Tongue (tissue), 2 donors: ENCODE measurements around the gene IQGAP2. TPM values are rescaled to one million over a fixed set of nuclear protein-coding genes. Genes with fewer than 3 reads are reported as not detected.
A peak's percentile ranks its signal among the peaks of the same experiment; 100 is the strongest.

Source experiments
- DNase-seq: peaks from one replicate; pipeline ENCODE4 v3.0.0-alpha.2; 2015
- total RNA-seq: library from RNA; depleted of rRNA; stranded (reverse); fragments of >200 nt; gene quantifications from one replicate; pipeline ENCODE4 v1.2.3, GENCODE V29; 2014

Gene IQGAP2
- total RNA-seq, 1 donor from 2014 or later = 32.8 TPM

DNA sequence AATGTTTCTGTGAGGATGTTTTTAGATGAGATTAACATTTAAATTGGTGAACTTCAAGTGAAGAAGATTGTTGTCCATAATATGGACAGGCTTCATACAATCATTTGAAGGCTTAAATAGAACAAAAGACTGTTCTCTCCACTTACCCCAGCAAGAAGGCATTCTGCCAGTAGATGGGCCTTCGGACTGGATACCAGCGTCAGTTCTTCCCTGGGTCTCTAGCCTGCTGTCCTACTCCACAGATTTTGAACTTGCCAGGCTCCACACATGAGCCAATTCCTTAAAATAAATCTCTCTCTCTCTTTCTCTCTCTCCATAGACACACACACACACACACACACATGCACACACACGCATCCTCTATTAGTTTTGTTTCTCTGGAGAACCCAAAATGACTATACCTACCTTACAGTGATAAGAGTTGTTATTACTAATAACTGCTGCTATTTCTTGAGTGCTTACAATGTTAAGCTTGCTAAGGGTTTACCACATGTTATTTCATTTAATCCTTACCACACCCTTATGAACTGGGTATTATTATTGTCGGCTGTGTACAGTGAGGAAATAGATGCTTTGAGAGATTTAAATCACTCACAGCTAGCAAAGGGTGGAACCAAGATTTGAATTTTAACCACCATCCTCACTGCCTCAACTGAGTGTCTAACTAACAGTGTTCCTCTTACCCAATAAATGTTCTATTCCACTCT is 19.8 kb upstream of the IQGAP2 start:
- DNase-seq = no peak

DNA sequence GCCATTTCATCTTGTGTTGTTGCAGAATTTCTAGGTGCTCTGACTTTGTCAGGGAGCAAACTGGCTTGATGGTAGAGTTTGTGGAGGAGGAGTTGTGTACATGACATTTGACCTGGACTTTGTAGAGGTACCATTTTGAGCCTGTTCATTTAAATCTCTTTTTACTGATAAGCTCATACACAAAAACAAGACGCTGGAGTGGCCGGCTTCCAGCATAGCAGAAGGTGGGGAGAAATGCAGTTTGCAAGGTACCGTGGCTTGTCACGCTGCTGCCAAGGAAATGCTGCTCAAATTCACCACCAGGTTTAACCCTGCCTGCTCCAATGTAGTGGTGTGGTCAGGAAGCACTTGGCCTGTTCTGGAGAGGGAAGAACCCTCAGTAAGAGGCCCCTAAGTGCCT is 18.9 kb upstream of the IQGAP2 start:
- DNase-seq = no peak

DNA sequence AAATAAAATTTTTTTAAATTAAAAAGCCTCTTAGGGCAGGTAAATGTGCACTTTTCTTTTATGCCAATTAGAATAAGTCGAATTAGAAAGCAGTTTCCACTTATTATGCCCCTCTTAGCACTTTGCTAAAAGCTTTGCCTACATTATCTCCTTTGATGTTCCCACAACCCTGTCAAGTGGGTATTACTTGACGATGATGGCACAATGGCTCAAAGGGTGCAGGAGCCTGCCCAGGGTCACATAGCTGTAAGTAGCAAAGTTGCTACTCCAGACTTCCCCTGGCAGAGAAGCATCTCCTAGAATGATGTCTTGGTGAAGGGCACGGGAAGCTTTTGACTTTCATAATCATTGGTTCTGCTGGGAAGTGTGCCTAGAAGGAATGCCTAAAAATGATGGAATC is 18.4 kb upstream of the IQGAP2 start:
- no peak for DNase-seq

DNA sequence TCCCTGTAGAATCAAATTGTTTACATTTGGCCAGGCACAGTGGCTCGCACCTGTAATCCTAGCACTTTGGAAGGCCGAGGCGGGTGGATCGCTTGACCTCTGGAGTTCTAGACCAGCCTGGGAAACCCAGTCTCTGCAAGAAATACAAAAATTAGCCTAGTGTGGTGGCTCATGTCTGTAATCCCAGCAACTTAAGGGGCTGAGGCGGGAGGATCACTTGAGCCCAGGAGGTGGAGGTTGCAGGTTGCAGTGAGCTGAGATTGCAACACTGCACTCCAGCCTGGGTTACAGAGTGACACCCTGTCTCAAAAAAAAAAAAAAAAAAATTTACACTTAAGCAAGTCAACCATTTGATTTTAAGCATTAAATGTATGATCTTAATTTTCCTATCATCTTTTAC is 17.5 kb upstream of the IQGAP2 start:
- no peak for DNase-seq

DNA sequence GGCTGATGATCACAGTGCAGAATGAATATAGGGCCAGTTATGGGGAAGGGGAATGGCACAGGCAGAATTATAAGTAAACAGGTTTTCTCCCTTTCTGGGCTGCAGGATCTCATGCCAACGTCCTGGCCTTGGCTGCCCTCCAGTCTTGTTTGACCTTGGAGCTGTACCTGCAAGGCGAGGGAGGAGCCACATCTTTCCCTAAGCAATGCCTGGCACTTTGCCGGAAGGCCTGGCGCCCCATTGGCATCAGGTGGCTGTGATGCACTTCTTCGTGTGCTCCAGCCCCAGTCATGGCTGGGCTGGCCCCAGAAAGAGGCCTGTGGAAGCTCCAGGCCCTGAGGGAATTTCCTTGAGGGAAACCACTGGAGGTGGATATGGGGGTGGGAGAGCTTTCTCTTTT is 16.7 kb upstream of the IQGAP2 start:
- DNase-seq = no peak

DNA sequence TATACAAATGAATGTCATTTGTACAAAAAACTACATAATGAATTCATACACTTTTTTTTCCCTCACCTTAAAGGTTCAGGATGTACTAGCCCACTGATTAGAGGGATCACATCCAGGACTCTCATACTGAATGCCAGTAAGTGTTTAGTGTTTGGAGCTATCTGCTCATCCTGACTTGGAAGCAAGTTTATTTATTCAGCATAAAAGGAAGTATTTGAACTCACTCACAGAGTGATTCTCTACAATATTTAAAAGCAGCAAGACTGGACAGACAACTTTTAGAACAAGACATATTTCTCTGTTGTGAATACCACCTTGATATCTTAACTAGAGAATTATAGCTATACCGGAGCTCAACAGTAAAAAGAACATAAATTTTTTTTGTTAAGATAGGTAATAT is 14.8 kb upstream of the IQGAP2 start:
- DNase-seq = no peak

DNA sequence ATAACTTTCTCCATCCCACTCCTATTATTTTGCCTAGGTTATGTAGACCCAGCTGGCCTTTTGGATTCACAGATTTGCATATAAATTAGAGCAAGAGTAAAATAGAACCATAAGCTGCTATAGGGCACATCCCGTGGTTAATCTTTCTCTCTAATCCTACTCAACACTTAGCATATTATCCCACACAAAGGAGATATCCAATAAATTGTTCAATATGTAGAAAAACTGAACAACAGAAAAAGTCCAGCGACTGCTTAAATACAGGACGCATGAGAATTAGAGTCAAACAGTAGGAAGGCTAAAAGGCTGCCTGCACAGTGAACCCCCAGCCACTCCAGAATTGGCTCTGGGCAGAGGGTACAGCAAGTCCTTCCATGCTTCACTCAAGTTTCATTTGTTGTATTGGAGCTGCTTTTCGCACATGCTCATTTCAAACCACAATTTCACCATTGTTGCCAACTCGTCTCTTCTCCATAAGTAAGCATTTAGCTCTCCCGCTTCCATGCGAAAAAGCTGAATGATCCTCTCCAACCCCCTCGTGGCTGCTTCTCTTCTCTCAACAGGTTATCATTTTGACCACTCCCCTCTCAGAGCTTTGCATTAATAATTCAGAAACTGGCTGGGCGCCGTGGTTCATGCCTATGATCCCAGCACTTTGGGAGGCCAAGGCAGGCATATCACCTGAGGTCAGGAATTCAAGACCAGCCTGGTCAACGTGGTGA is 14.1 kb upstream of the IQGAP2 start:
- DNase-seq = no peak

DNA sequence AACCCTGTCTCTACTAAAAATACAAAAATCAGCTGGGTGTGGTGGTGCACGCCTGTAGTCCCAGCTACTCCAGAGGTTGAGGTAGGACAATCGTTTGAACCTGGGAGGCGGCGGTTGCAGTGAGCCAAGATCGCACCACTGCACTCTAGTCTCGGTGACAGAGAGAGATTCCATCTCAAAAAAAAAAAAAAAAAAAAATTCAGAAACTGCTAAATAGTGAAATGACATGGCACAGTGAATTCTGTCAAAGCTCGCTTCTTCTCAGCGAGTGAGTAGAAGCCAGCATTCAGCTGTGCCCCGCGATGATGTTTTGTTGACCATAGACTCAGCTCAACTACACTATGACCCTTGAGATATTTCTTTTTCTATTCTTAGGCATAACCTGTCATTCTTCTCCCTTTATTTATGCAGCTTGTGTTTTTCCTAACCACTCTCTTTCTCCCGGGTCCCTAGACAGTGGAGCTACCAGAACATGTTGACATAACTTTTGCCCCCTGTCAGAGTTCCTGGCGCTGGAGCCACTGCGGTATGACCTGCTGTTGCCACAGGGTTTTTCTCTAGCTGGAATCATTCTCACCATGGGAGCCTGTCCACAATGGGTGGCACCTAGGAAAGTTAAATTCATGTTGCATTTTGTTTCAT is 13.5 kb upstream of the IQGAP2 start:
- no peak for DNase-seq

DNA sequence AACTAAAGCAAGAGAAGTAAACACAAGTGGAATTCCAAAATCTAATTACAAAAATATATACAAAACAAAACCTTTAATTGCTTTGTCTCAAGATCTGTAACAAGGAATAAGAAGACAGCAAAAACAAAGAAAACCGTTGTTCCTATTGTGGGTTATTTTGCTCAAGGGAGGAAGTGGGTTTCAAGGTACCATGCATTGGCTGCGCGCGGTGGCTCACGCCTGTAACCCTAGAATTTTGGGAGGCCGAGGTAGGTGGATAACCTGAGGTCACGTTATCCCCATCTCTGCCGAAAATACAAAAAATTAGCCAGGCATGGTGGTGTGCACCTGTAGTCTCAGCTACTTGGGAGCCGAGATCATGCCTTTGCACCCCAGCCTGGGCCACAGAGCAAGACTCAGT is 12.1 kb upstream of the IQGAP2 start:
- DNase-seq = no peak

DNA sequence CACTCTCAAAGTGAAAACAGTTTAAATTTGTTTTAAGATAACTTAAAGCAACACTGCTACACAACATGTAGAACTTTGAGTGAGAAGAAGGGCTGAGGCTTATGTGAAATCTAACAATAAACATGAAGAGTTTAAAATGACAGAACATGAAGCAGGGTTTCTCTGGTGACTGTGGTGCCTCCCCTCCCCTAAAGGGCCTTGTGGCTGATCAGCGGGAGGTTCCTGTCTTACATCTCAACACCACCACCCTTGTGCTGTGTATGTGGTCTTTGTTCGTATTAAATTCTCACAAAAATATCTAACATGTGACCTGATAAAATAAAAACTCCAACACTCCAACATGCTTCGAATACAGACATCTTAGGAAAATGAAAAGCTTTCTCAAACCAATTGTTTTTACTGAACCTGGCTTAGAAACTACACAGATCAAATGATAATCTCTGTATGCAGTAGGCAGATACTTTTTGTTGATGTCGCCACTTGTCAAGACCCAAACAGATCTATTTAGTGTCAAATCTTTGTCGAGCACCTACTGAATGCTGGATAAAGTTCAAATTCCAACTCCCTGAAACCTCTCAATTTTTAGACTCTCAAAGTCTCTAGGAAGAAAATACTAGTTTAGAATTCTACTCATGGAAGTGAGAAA is 9.9 kb upstream of the IQGAP2 start:
- no peak for DNase-seq

DNA sequence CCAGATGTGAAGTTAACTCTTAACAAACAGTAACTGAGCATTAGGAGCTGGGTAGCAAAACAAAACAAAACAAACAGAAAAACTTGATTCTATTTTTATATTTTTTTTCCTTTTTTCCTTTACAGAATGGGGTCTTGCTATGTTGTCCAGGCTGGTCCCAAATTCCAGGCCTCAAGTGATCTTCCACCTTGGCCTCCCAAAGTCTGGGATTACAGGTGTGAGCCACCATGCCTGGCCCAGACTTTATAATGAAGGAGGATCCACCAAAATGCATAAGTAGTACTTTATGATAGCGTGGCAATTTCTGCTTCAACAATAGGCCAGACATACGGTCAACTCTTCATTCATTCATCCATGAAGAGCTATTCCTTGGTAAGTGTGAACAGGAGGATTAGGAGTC is 5.9 kb upstream of the IQGAP2 start:
- no peak for DNase-seq

DNA sequence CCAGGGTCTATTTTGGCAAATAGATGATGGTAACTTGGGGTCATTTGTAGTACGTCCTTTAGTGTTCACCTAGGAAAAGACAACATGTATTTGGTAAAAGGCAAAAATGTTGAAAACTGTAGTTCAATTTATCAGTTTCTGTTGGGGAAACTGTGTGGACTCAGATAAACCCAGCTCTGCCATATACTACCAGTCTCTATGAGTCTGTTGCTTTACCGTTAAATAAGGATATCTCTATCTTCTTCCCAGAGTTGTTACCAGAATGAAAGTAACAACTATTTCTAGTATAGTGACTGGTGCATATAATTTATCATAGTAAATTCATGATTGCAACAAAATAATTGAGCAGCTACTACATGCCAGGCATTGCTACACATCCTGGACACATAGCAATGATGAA is 3.8 kb upstream of the IQGAP2 start:
- no peak for DNase-seq

DNA sequence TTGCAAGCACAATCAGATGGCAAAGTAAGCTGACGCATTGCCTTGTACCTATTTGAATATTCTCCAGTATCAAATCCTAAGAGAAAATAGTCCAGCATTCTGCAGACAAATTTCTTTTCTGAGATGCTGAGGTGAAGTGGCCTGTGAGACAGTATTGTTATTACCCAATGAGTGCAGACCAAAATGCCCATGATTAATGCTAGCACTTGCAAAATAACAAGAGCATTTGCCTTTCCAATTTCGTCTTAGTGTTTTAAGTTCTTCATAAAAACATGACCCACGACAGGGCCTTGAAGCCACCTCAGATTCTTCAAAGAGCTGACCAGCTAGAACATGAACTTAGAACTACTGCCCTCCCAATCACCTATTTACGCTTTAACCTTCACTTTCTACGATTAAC is 2.6 kb upstream of the IQGAP2 start:
- DNase-seq = no peak

DNA sequence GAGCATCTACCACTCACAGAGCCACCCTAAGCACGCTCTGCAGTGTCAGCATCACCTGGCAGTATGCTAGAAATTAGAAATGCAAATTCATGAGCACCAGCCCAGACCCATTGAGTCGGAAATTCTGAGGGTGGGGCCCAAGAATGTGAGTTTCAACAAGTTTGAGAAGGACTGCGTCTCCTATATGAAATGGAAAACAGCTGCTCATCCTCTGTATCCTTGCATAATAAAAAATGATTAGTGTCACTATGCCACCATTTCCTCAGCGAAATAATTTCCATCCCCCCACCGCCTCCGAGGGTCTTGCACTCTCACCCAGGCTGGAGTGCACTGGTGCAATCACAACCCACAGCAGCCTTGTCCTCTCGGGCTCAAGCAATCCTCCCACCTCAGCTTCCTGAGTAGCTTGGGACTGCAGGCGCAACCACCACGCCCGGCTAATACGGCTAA is 1.3 kb upstream of the IQGAP2 start:
- DNase-seq = no peak

DNA sequence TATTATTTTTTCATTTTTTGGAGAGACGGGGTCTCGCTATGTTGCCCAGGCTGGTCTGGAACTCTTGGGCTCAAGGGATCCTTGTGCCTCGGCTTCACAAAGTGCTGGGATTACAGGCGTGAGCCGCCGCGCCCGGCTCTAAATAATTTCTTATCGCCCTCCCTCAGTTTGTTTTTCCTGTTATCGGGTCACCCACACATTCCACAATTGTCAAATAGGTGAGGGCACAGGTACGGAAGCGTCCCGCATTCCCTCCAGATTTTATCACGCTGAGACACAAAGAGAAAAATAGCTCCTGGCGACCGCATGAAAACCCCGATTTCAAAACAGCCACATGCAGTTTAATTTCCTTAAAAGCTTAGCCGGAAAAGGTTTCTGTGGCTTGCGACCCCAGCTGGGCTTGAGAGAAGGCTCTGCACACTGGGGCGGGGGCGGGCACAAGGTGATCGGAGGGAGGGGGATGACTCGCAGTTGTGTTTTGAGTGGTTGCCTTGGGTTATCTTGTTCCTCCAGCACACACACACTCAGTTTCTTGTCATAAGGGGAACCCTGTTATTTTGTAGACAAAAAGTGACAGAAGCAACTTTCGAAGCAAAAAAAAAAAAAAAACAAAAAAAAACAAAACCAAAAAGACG is 717 bp upstream of the IQGAP2 start:
- peak; percentile 65 for DNase-seq

DNA sequence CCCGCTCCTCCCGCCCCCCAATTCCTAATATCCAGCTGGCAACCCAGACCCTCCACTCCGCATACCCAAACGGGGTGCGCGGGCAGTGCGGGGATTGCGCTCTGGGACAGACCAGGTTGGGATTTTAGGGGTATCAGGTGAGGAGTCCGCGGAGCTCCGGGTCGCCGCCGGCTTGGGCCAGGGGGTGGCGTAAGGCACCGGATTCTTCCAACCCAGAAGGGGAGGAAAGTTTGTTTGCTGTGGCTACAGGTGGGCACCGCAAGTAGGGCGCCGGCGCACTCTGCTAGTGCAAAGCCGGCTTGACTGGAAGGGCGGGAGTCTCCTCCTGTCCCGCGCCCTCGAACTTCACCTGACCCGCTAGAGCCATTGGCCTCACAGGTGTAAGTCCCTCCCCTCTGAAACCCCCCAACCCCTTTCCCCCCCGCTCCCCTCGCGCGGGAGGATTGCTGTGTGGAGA is 709 bp downstream of the IQGAP2 start:
- DNase-seq = peak; percentile 54

DNA sequence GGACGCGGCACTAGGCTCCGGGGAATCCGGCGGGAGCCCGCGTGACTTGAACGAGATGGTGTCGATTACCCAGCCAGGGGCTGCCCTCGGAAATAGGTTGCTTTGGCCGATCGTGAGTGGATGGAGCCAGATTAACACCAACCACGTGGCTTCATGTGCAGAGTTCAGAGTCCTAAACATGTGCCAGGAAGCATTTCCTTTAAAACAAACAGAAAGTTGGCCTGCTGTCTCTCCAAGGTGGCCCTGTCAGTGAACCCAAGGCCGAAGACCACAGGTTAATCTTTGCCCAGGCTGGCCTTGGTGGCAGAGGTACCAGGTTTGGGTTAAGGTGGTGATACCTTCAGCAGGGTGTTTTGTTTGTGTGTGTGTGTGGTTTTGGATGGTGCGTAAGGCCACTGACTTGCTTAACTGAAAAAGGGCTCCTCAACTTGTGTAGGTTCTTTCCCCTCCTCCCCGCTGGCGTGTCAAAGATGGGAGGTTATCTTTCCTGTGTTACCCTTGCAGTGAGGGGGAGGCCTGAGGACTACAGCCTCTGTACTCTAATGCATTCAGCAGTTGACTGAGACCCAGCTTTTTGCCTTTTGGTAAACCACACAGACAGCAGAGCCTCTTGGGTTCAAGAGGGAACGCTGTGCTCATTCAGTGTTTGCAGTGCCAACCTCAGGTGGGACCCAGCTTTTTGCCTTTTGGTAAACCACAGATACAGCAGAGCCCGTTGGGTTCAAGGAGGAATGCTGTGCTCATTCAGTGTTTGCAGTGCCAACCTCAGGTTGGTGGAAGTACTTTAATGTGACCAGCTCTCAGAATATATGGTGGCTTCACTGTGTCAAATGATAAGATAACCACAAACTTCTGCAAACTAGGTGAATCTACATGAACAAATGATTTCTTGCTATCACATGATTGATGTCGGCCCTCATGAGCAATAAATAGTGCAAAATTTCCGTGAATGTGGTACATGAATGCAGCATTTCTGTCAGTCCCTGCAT is 1.4 kb downstream of the IQGAP2 start:
- no peak for DNase-seq

DNA sequence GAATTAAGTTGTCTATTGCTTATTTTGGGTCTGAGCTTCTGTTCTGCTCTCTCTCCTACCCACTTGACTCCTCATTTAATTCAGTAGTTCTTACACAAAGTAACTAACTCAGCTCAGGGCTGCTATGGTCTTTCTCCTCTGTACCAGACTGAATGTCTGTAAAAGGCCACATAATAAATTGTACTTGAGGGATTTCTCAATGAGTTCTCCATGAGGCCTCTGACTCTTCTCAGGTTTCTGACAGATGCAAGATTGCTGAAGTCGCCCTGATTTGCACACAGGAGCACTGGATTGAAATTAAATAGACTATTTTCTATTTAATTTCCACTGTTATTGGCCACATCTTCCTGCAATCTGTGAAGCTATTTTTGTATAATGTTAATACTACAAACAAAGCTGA is 2.9 kb downstream of the IQGAP2 start:
- DNase-seq = no peak

DNA sequence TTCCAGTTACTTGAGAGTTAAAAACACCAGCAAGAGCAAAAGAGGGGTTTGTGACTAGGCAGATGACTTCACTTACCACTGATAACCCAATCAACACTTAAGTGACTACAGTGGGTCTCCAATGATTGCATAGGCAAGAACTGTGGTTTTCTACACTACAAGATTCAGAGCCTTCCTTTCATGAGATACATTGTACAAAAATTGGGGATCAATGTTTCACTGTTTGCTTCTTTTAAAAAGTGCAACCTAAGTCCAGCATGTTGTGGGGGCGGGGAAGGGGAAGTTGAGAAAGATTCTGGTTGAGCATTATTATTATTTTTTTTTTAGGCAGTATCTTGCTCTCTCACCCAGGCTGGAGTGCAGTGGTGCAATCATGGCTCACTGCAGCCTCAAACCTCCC is 3.6 kb downstream of the IQGAP2 start:
- no peak for DNase-seq

DNA sequence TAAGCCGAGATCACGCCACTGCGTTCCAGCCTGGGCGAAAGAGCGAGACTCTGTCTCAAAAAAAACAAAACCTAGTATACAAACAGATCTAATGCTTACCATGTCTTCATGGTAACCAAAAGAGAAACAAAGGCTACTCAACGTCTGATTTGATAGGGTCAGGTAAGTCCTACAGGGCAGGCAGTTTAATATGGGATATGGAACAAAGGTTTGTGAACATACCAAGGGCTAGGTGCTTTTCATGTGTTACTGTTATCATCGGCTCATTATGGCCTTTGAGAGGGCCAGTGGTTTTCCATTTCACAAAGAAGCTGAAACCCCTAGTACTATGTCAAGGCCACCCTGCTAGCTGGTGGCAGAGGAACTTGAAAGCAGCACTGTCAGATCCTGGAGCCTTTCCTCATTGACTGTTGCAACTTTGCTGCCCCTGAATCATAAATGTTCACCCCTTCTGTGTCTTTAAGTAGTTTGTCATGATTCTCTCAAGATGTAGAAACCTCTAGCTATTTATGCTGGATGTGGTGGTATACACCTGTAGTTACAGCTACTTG is 5.1 kb downstream of the IQGAP2 start:
- DNase-seq = no peak

DNA sequence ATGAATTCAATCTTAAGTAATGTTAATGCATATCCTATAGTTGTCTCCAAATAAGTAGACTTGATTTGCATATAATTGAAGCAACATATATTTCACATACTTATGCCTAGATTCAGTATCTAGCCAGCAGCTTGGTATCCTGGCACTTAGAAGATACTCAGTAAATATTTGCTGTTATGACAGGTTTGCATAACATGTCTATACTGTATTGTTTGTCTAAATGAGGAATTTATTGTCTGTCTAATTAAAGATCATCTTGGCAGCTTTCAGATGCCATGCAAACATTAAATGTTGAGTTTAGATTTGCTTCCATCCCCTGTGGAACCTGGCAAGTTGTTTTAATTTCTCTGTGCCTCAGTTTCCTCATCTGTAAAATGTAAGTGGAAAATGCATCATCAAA is 9.4 kb downstream of the IQGAP2 start:
- DNase-seq = no peak
